Measurements from ENCODE around the gene CADM1.

Gene CADM1

DNA sequence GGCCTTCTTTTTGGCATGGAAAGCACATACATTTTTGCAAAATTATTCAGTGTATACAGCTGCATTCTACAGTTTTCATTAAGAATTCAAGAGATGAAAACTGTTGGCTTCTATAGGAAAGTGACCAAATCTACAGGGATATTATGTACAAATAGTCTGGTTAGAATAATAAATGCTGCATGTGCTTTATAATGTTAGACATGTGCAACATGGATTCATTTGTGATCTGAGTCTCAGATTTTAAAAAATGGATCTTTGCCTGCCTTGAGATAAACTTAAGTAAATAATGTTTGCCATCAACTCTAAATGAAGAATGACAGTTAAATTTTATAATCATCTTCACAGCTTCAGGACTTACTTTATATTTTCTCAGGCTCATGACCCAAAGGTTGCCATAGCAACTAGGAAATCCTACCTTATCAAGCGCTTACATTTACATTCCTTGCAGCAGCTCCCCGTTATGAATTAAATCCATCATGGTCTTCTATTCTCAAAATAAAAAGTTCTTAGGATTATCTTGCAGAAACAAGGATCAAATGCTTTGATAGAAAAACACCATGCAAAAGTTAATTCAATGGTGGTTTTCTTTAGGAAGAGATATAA is 200.2 kb downstream of the CADM1 start:
- H3K9ac ChIP-seq (ENCODE audit: low read length), result no peak overlapping the region

DNA sequence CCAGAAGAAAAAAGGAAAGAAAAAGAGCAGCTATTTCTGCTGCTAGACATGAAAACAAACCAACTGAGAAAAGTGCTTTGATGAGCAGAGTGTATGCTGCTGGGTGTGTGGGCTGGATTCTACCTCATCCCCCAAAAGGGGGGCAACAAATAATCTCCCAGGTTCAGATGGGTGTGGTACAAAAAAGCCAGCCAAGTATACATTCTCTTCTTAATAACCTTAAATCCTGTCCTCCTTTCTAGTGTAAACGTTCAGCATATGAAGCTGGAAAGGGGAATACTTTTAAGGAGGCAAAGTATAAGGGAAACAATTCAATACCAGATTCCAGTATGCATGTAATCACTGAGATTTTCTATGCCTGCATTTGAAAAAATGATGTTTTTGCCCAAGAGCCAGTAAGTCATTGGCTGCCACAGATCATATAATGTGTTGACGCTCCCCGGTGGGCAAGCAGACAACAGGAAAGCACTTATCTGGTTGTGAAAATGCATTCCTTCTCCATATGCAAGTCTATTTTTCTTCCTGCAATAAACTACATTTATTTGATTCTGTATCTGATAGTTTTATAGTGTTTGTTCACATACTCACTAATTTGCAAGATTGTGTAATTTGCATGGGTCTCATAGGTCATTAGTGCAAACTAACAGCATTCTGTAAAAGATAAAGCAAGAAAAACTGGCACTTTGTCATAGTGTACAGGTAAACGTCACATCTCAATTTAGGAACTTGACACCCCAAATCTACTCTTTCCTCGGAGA is 201.1 kb downstream of the CADM1 start:
- no peaks in the 10 kb centered on the region for H4K20me1 ChIP-seq (ENCODE audit: insufficient read depth, low read length)
- no peak overlapping the region for H3K9ac ChIP-seq (ENCODE audit: low read length)
- no peaks in the 10 kb centered on the region for H3F3A ChIP-seq (ENCODE audit: insufficient read depth, low read length)
- H3K9me2 ChIP-seq (replicated peaks; ENCODE audit: insufficient read depth, low read length), result no peaks in the 10 kb centered on the region
- H3K27ac ChIP-seq (ENCODE audit: low read length), result no peak overlapping the region
- H2AFZ ChIP-seq (ENCODE audit: low read length), result no peak overlapping the region
- H3K27me3 ChIP-seq (replicated peaks; ENCODE audit: insufficient read depth, low read length), result no peaks in the 10 kb centered on the region
- no peak overlapping the region for H3K4me3 ChIP-seq (ENCODE audit: low read length)
- H3K4me2 ChIP-seq (ENCODE audit: low read depth, low read length), result no peak overlapping the region
- no peak for DNase-seq
- no peaks in the 10 kb centered on the region for H3K9me3 ChIP-seq (replicated peaks; ENCODE audit: insufficient read depth, low read length)
- H3K79me2 ChIP-seq (ENCODE audit: low read length), result peaks cover 33% of the 10 kb centered on the region; the same call in 1 of the 2 replicates
- peaks cover 40% of the 10 kb centered on the region for H3K4me1 ChIP-seq (ENCODE audit: low read length)
- TF ChIP-seq EZH2 (optimal IDR thresholded peaks at IDR 0.05; ENCODE audit: low read depth, low read length), result no peak
- TF ChIP-seq, protein P1, sequence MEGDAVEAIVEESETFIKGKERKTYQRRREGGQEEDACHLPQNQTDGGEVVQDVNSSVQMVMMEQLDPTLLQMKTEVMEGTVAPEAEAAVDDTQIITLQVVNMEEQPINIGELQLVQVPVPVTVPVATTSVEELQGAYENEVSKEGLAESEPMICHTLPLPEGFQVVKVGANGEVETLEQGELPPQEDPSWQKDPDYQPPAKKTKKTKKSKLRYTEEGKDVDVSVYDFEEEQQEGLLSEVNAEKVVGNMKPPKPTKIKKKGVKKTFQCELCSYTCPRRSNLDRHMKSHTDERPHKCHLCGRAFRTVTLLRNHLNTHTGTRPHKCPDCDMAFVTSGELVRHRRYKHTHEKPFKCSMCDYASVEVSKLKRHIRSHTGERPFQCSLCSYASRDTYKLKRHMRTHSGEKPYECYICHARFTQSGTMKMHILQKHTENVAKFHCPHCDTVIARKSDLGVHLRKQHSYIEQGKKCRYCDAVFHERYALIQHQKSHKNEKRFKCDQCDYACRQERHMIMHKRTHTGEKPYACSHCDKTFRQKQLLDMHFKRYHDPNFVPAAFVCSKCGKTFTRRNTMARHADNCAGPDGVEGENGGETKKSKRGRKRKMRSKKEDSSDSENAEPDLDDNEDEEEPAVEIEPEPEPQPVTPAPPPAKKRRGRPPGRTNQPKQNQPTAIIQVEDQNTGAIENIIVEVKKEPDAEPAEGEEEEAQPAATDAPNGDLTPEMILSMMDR (IDR thresholded peaks at IDR 0.05; ENCODE audit: low read length), result no peak
- TF ChIP-seq EZH2phosphoT487 (IDR thresholded peaks at IDR 0.05; ENCODE audit: low read length), result no peak
- no peaks in the 10 kb centered on the region for H3K36me3 ChIP-seq (replicated peaks; ENCODE audit: insufficient read depth, low read length)

More for the DNA sequence above, 200.2 kb downstream of the CADM1 start:
- H3K79me2 ChIP-seq (ENCODE audit: low read length), result peaks cover 29% of the 10 kb centered on the region; the same call in 1 of the 2 replicates
- H3K9me2 ChIP-seq (replicated peaks; ENCODE audit: insufficient read depth, low read length), result no peaks in the 10 kb centered on the region
- H2AFZ ChIP-seq (ENCODE audit: low read length), result no peak overlapping the region
- H3K27me3 ChIP-seq (replicated peaks; ENCODE audit: insufficient read depth, low read length), result no peaks in the 10 kb centered on the region
- no peak for TF ChIP-seq EZH2 (optimal IDR thresholded peaks at IDR 0.05; ENCODE audit: low read depth, low read length)
- TF ChIP-seq, protein P1 (IDR thresholded peaks at IDR 0.05; ENCODE audit: low read length), result no peak
- TF ChIP-seq EZH2phosphoT487 (IDR thresholded peaks at IDR 0.05; ENCODE audit: low read length), result no peak
- H3F3A ChIP-seq (ENCODE audit: insufficient read depth, low read length), result no peaks in the 10 kb centered on the region
- H3K4me2 ChIP-seq (ENCODE audit: low read depth, low read length), result no peak overlapping the region
- no peaks in the 10 kb centered on the region for H3K36me3 ChIP-seq (replicated peaks; ENCODE audit: insufficient read depth, low read length)
- H3K4me1 ChIP-seq (ENCODE audit: low read length), result peaks cover 38% of the 10 kb centered on the region
- H3K4me3 ChIP-seq (ENCODE audit: low read length), result no peak overlapping the region
- H3K9me3 ChIP-seq (replicated peaks; ENCODE audit: insufficient read depth, low read length), result no peaks in the 10 kb centered on the region
- H3K27ac ChIP-seq (ENCODE audit: low read length), result no peak overlapping the region
- DNase-seq, result no peak
- no peaks in the 10 kb centered on the region for H4K20me1 ChIP-seq (ENCODE audit: insufficient read depth, low read length)

DNA sequence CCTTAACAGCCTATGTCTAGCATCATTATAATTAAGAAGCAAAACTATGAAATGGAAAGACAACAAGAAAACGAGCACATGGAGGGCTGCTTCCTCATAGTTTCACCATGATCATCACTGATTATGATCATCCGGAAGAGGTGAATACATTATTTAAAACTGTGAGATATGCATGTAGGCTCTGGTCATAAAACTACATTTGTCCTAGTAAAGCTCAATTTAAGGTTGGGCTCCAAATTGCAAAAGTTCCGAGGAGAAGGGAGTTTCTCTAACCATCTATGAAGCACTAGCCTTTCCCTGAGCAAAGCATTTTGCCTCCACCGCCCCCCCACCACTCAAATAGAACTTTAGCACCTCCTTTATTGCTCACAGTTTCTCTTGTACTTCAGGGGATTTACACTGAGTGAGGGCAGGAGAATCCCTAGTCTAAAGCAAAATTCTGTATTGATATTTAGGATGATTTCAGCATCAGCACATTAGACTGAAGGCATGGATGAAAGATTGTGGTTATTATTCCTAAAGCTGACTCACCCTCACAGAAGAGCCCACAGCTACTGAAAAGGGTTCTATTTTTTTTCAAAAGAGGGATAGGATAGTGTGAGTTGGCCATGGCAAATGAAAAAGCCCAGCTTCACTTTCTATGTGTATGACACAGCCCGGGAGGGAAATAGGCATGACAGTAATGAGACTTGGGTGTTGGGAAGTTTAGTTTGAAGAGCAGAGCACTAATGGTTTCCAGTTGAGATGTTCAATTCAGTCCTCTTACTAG is 203.4 kb downstream of the CADM1 start:
- Histone ChIP-seq H3K9me2 (replicated peaks; ENCODE audit: insufficient read depth, low read length) (no peaks in the 10 kb centered on the region), H3K4me3 (ENCODE audit: low read length) (no peak overlapping the region), H3K36me3 (replicated peaks; ENCODE audit: insufficient read depth, low read length) (no peaks in the 10 kb centered on the region), H3K4me1 (ENCODE audit: low read length) (peaks cover 40% of the 10 kb centered on the region), H3F3A (ENCODE audit: insufficient read depth, low read length) (no peaks in the 10 kb centered on the region), H3K27ac (ENCODE audit: low read length) (peak overlapping the region; percentile 59; the same call in 1 of the 2 replicates), H3K9me3 (replicated peaks; ENCODE audit: insufficient read depth, low read length) (no peaks in the 10 kb centered on the region), H4K20me1 (ENCODE audit: insufficient read depth, low read length) (no peaks in the 10 kb centered on the region), H2AFZ (ENCODE audit: low read length) (no peak overlapping the region), H3K79me2 (ENCODE audit: low read length) (peaks cover 27% of the 10 kb centered on the region; the same call in 1 of the 2 replicates), H3K4me2 (ENCODE audit: low read depth, low read length) (peak overlapping the region; percentile 12; the same call in 1 of the 2 replicates), H3K27me3 (replicated peaks; ENCODE audit: insufficient read depth, low read length) (no peaks in the 10 kb centered on the region), H3K9ac (ENCODE audit: low read length) (peak overlapping the region; percentile 28; the same call in 1 of the 2 replicates)
- TF ChIP-seq EZH2phosphoT487 (IDR thresholded peaks at IDR 0.05; ENCODE audit: low read length), result no peak
- TF ChIP-seq, protein P1 (IDR thresholded peaks at IDR 0.05; ENCODE audit: low read length), result no peak
- TF ChIP-seq EZH2 (optimal IDR thresholded peaks at IDR 0.05; ENCODE audit: low read depth, low read length), result no peak
- no peak for DNase-seq
